ENCODE data around the gene CCS. TPM values are rescaled to one million over a fixed set of nuclear protein-coding genes. Genes with fewer than 3 reads are reported as not detected.
A peak's percentile ranks its signal among the peaks of the same experiment; 100 is the strongest.

Gene CCS
- total and polyA plus RNA-seq, 9 of the 15 experiments (the other 6 are each of a cell fraction or from before 2014, with no cell fraction given) = 1.1 to 46.6 (median 26.8) TPM

- no peak overlapping the region for H3K4me3 ChIP-seq
- H3K9me3 ChIP-seq (replicated peaks; ENCODE audit: control insufficient read depth, insufficient read depth, low read depth, low read length) = no peaks in the 10 kb centered on the region
- no TSS peak for BruUV-seq (replicated peaks)
- ATAC-seq = no peak
- peaks cover 15% of the 10 kb centered on the region for H3K79me2 ChIP-seq (ENCODE audit: control insufficient read depth, insufficient read depth, low read length)
- no peaks in the 10 kb centered on the region for H3K9me1 ChIP-seq (ENCODE audit: control insufficient read depth, insufficient read depth, low read length)
- intact Hi-C loops (cut with micrococcal nuclease) (no loop called here), in situ Hi-C loops (cut with MboI) (no loop called here)
- WGBS (ENCODE audit: insufficient coverage, low coverage, missing lambda C conversion rate) = 100% methylated on average over 5 of the region's 6 CpGs
- FAIRE-seq = no peak
- ChIA-PET CTCF (ENCODE audit: low intra/inter-chr PET ratio) (no interaction called here), POLR2A (interaction anchor here (1.2 kb wide), 1 partner anchor 18 kb away, joined by 4 read pairs; the partner anchor contains the start of gene RBM14)
- no peaks in the 10 kb centered on the region for H3K27me3 ChIP-seq (ENCODE audit: control insufficient read depth in 2 of 2, insufficient read depth in 2 of 2, low read length in 2 of 2)
- H2AFZ ChIP-seq (ENCODE audit: low read depth, low read length) = no peak overlapping the region
- no peak overlapping the region for H3K27ac ChIP-seq (ENCODE audit: extremely low read depth, low read depth, low read length)
- H4K20me1 ChIP-seq (replicated peaks; ENCODE audit: control insufficient read depth, insufficient read depth, low read length) = no peaks in the 10 kb centered on the region
- H3K4me1 ChIP-seq (replicated peaks in 1 of 2; ENCODE audit: control insufficient read depth in 2 of 2, insufficient read depth in 2 of 2, low read length in 2 of 2) = peaks cover 18 to 41% of the 10 kb centered on the region in 2 experiments
- no peak overlapping the region for H3K9ac ChIP-seq (ENCODE audit: insufficient read depth in 1 of 2, low read depth in 2 of 2, low read length in 2 of 2)
- peaks cover 48% of the 10 kb centered on the region; the same call in 2 of the 3 replicates for H3K36me3 ChIP-seq (ENCODE audit: control insufficient read depth, insufficient read depth, low read length)
- no peak for DNase-seq (ENCODE audit: extremely low read depth in 1 of 4, low spot score in 3 of 4)
- H3K4me2 ChIP-seq (ENCODE audit: insufficient read depth, low read length) = no peak overlapping the region
- TF ChIP-seq ZNF23 (CRISPR knock-in tag; IDR thresholded peaks at IDR 0.05) (no peak), SRSF9 (IDR thresholded peaks at IDR 0.05; ENCODE audit: borderline replicate concordance, low read depth, low read length) (no peak)
These were observed 6.0 kb downstream of the CCS start for GRCh38 chr11:66598993-66599392.

DNA sequence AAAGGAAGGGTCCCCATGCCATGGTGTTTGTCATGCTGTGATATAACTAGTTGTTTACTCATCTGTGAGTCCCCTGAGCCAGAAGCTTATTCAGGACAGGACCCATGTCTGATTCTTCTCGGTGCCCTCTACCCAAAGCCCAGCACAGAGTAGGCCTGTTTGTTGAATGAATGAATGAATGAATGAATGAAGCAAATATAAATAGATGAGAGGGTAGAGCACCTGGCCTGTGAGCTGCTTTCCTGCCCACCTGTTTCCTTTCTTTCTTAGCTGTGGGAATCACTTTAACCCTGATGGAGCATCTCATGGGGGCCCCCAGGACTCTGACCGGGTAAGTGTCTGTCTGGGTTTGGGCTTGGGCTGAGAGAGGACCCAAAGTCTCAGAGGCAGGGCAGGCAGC, 7.2 kb downstream of the CCS start:
- no peaks in the 10 kb centered on the region for H3K9me1 ChIP-seq (ENCODE audit: control insufficient read depth, insufficient read depth, low read length)
- H4K20me1 ChIP-seq (replicated peaks; ENCODE audit: control insufficient read depth, insufficient read depth, low read length) = no peaks in the 10 kb centered on the region
- H3K9ac ChIP-seq (ENCODE audit: insufficient read depth in 1 of 2, low read depth in 2 of 2, low read length in 2 of 2) = no peak overlapping the region
- ATAC-seq (no peak), FAIRE-seq (no peak), DNase-seq (ENCODE audit: extremely low read depth in 1 of 4, low spot score in 3 of 4) (peak in 1 of 4 experiments; percentile 5)
- ChIA-PET CTCF (ENCODE audit: low intra/inter-chr PET ratio) (no interaction called here), POLR2A (interaction anchor here (1.0 kb wide), 1 partner anchor 38 kb away, joined by 3 read pairs; no protein-coding TSS in a partner anchor)
- no peak for TF ChIP-seq ETV6 (IDR thresholded peaks at IDR 0.05; ENCODE audit: borderline replicate concordance in 1 of 2, low read depth in 2 of 2, low read length in 1 of 2)
- TF ChIP-seq ETV6 (CRISPR knock-in tag; IDR thresholded peaks at IDR 0.05; ENCODE audit: borderline replicate concordance) = no peak
- peak; percentile 72 for TF ChIP-seq ZNF24 (IDR thresholded peaks at IDR 0.05)
- in situ Hi-C loops (cut with MboI) = no loop called here
- no TSS peak for BruUV-seq (replicated peaks)
- peaks cover 58% of the 10 kb centered on the region; the same call in 2 of the 3 replicates for H3K36me3 ChIP-seq (ENCODE audit: control insufficient read depth, insufficient read depth, low read length)
- 80% methylated on average over 2 of the region's 2 CpGs for WGBS (ENCODE audit: insufficient coverage, low coverage, missing lambda C conversion rate)
- H3K4me3 ChIP-seq = no peak overlapping the region
- peaks cover 11 to 30% of the 10 kb centered on the region in 2 experiments for H3K4me1 ChIP-seq (replicated peaks in 1 of 2; ENCODE audit: control insufficient read depth in 2 of 2, insufficient read depth in 2 of 2, low read length in 2 of 2)
- intact Hi-C loops (cut with micrococcal nuclease) = no loop called here
- H3K4me2 ChIP-seq (ENCODE audit: insufficient read depth, low read length) = no peak overlapping the region
- peaks cover 6% of the 10 kb centered on the region for H3K79me2 ChIP-seq (ENCODE audit: control insufficient read depth, insufficient read depth, low read length)
- no peaks in the 10 kb centered on the region for H3K27me3 ChIP-seq (ENCODE audit: control insufficient read depth in 2 of 2, insufficient read depth in 2 of 2, low read length in 2 of 2)
- no peaks in the 10 kb centered on the region; the same call in 1 of the 2 replicates for H3K9me3 ChIP-seq (replicated peaks; ENCODE audit: control insufficient read depth, insufficient read depth, low read depth, low read length)
- no peak overlapping the region for H2AFZ ChIP-seq (ENCODE audit: low read depth, low read length)
- H3K27ac ChIP-seq (ENCODE audit: extremely low read depth, low read depth, low read length) = no peak overlapping the region
